Measurements from ENCODE around the gene WIPF2.
A peak's percentile ranks its signal among the peaks of the same experiment; 100 is the strongest.

The WIPF2 gene

GRCh38 chr17:40315678-40316570 lies 96.8 kb downstream of the WIPF2 start:
- no peak for DNase-seq

DNA sequence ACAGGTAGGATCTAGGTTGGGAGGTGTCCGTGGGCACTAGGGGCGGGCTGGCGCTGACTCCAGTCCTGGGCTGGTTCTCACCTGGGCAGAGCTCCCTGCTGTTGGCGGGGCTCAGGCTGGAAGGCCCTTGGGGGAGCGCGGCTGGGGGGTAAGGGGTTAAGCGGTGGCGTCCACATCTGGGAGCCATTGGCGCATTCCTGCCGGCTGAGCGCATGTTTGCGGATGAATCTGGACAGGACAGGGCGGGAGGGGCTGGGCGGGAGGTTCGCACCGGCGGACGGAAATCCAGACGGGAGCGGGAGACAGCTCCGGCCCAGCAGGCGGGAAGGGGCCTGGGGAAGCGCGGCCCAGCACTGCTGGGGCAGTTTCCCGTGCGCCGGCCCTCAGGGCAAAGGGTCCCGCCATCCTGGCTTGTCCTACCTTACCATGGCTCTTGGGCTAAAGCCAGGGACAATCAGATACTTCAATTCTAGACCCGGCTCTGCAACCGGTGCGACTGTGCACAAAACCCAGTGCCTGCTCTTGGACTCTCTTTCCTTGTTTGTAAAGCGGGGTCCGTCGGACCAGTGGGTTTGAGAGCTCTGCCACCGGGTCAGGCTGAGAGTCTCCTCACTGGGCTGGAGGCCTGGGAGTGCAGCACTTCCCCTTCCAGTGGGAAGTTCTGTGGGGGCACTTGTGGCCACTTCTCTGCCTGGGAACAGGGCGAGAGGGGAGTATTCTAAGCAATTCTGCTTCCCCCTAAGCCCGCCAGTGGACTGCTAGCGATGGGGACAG lies 97.7 kb downstream of the WIPF2 start:
- DNase-seq: no peak

GRCh38 chr17:40317345-40317873 lies 98.3 kb downstream of the WIPF2 start:
- DNase-seq: peak in 4 of 6 experiments; percentile 12 to 55 (median 40)

DNA sequence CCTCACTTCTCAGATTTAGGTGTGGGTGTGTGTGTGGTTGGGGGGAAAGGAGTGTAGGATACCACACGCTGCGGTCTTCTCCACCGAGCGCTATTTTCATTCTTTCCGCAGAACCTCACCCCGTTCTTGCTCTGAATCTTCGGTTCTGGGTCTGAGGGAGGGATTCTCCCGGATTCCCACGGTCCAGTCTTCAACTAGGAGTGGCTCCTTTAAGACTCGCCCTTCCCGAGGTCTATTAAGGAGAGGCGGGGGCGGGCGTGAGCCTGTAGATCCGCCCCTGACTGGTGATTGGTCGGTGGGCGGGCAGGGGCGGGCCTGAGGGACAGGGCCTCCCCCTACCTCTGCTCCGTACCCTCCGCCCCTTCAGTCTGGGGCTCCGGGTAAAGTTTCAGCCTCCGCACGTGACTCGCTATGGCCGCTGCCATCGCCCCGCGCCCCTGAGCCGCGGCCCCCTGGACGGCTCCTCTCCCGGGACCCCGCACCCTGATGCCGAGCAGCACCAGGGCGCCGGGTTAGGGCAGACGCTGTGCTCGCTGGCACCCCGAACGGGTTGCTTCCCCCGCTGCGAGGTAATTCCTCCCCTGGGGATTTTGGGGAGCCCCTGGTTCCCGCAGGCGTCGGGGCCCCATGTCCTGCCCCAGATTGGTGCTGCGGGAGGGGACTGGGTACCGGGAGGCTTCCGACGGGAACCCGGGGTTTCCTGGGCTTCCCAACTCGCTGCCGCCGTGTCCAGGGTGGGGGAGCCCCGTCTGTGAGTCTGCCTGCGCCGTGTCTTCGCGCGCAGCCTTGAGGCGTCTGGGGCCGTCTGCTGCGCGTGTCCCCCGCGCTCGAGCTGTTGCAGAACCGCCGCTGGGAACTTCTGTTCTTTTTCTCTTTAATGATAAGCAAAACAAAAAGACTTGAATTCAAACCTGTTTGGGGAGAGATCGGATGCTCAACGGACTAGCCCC lies 99.1 kb downstream of the WIPF2 start:
- DNase-seq: peak; percentile 84 to 91 (median 88)

GRCh38 chr17:40318830-40319391 lies 99.8 kb downstream of the WIPF2 start:
- peak in 3 of 6 experiments; percentile 42 to 49 (median 49) for DNase-seq

GRCh38 chr17:40319651-40320540 lies 100.8 kb downstream of the WIPF2 start:
- peak; percentile 49 to 81 (median 66) for DNase-seq

DNA sequence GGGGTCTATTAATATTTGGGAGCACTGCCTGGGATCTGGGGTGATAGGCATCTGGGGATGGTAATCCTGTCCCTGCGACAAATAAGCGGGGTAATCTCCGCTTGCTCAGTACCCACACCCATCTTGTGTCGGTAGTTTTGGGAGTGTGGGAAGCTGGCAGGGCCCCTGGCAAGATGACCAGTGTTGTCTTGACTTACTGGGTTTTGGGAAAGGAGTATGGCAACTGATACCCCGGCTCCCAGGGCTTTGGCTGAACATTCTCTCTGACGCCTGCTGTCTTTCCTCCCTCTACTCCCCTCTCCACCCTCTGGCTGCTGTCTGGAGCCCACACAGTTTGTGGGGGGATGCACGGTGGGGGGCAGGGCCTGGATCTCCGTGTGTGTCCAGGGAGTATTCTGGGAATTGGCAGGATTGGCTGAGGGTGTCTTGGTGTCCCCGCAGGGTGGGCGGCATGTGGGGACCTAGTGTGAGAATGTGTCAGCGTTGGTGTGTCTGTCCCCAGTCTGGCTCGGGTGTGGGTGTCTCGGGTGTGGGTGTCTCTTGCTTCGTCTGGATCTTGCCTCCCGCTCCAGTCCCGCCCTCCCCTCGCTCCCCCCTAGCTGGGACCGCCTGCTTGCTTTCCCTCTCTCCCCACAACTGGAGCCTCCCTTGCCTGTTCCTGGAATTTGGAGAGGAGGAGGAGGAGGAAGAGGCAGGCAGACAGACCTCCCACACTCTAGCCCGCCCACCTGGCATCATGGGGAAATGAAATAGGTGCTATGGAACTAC lies 101.8 kb downstream of the WIPF2 start:
- DNase-seq: peak in 5 of 6 experiments; percentile 27 to 57 (median 42)

DNA sequence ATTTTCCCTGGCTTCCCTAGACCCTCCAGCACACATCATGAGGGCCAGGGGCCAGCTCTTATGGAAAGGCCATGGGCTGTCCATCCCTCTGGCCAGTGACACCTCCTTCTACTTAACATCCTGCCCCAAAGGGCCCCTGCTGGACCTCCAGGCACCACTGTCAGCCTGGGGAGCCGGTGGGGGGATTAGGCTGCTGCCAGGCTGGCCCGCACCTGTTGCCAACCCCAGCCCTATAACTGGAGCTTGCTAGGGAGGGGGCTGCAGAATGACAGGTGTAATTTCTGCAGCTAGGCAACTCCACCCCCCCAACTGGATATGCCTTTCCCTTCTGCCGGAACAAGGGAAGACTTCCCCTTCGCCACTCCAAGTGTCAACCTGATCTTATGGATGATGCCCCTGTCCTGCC lies 102.4 kb downstream of the WIPF2 start:
- DNase-seq: peak in 1 of 6 experiments; percentile 52

DNA sequence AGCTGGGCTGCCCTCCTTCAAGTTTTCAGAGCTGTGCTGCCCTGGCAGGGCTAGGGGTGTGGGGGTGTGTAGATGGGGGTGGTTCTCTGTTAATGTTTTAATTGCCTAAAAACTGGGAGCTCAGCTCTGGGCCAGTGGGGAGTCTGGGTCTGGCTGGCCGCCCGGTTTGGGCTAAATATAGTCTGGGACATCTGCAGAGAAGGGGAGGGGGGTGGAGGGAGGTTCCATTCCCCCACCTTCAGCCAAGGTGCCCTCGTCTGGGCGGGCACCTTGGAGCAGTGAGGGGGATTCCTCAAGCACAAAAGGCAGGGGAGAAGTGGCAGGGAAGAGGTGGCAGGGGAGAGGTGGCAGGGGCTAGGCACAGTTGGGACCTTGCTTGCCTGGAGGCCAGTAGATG lies 102.9 kb downstream of the WIPF2 start:
- DNase-seq: peak in 3 of 6 experiments; percentile 56 to 79 (median 77)

DNA sequence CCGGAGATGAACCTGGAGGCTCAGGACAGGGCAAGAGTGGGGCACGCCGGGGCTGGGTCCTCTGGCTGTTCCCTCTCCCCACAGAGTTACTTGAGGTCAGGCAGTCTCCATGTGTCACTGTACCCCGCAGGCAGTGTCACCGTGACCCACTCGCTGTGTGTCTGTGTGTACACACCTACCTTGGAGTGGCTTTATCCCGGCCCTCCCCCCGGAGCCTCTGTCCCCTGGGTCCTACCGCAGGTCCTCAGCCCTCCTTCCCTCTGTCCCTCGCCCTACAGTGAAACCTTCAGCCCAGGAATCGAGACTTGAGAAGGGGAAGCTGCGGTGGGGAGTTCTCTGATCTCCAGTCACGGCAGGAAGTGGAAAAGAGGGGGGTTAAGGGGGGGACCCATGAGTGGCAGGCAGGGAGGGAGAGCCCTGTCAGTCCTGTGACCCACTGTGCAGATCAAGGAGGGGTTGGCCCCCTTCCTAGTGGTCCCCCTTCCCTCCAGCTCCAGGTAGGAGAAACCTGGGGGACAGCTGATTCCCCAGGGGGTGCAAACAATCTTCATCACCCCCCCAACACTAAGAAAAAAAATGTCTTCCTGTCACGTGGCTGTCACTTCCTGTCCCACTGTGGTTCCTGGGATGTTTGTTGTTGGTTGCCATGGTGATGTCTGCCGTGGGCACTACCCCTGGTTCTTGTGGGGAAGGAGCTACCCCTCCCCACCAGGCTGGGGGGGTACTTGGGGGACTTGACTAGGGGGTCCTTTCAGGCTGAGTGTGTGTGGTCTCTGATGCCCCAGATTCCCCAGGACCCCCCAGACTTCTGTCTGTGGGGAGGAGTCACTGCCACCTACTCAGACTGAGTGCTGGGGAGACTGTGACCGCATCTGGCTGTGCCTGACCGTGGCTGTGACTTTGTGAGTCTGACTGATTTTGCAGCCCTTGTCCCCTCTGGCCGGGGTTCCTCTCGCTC lies 103.5 kb downstream of the WIPF2 start:
- peak; percentile 87 to 99 (median 96) for DNase-seq

DNA sequence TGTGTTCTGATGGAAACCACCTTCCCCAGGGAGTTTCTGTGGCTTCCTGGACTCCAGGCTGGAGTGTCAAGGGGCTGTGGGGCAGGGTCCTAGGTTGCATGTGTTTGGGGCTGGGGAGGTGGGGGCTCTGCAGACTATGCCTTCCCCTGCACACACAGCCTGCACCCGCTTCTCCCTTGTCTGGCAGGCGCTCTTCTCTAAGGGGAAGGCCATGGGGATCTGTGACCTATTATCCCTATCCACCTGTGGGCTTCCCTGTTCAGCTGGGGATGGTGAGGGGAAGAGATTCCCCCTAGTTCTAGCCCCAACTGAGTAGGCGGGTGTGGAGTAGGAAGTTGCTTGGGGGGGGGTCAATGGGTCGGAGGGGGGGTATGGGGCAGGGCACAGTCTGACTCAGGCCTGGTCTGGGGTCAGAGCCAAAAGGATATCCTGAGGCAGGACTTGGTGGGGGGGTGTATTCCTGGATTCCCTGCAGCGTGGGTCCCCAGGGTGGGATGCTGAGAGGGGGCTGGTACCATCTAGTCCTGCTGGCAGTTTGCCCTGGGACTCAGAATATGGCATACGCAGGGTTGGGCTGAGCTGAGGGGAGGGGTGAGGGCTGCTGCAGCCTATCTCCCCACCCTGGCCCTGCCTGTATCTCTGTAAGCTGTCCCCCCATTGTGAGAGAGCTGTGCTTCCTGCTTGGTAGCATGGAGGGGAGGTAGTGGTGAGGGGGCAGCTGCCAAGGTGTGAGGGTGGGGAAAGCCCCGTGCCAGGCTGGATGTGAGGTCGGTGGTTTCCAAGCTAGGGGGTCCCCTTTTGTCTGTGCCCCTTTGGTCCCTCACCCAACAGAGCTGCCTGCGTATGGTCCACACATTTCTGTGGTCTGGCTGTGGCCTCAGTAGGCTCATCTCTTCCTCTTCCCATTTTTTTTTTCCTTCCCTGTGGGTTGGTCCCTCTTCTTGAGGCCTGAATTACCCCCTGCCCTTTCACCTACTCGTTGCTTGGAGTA lies 104.6 kb downstream of the WIPF2 start:
- DNase-seq: peak; percentile 38 to 88 (median 60)

- peak in 2 of 6 experiments; percentile 26 to 49 for DNase-seq
These were observed 106.3 kb downstream of the WIPF2 start for GRCh38 chr17:40325156-40326013.

- DNase-seq: peak; percentile 44 to 67 (median 60)
These were observed 107.1 kb downstream of the WIPF2 start for GRCh38 chr17:40326014-40326831.

GRCh38 chr17:40326832-40327199 lies 107.7 kb downstream of the WIPF2 start:
- DNase-seq: no peak

DNA sequence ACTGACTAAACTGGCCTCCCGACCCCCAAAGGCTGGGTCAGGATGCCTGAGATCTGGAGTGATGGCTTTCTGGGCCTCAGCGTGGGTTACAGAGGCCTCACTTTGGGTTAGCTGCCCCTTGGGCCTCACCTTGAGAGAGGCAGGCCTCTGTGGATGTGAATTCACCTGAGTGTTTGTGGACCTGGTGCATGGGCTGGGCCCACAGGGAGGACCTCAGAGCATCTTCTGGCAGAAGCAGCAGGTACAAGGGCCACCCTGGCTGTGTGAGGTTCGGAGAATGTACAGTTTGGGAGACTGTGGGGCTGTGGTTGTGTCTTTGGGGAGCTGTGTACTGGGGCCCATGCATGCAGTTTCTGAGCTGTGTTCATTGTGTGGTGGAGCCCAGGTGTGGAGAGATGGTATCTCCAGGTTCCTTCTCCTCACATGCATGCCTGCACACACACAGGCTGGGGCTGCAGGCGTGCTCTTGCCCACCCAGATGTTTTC lies 108.2 kb downstream of the WIPF2 start:
- no peak for DNase-seq
